ENCODE data around the gene GNA14.

- TF ChIP-seq, protein P1, sequence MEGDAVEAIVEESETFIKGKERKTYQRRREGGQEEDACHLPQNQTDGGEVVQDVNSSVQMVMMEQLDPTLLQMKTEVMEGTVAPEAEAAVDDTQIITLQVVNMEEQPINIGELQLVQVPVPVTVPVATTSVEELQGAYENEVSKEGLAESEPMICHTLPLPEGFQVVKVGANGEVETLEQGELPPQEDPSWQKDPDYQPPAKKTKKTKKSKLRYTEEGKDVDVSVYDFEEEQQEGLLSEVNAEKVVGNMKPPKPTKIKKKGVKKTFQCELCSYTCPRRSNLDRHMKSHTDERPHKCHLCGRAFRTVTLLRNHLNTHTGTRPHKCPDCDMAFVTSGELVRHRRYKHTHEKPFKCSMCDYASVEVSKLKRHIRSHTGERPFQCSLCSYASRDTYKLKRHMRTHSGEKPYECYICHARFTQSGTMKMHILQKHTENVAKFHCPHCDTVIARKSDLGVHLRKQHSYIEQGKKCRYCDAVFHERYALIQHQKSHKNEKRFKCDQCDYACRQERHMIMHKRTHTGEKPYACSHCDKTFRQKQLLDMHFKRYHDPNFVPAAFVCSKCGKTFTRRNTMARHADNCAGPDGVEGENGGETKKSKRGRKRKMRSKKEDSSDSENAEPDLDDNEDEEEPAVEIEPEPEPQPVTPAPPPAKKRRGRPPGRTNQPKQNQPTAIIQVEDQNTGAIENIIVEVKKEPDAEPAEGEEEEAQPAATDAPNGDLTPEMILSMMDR (conservative IDR thresholded peaks at IDR 0.05; ENCODE audit: low read depth in 2 of 2), result no peak
- no peak for TF ChIP-seq REST (IDR thresholded peaks at IDR 0.05; ENCODE audit: unreplicated experiment)
- TF ChIP-seq EZH2phosphoT487 (IDR thresholded peaks at IDR 0.05; ENCODE audit: unreplicated experiment), result no peak
- TF ChIP-seq EZH2 (IDR thresholded peaks at IDR 0.05; ENCODE audit: low read depth, unreplicated experiment), result no peak
- TF ChIP-seq ZNF462 (CRISPR knock-in tag; IDR thresholded peaks at IDR 0.05), result no peak
- TF ChIP-seq ZNF114 (CRISPR knock-in tag; IDR thresholded peaks at IDR 0.05), result no peak
- TF ChIP-seq ZNF331 (CRISPR knock-in tag; IDR thresholded peaks at IDR 0.05; ENCODE audit: low read depth), result no peak
- TF ChIP-seq POLR2AphosphoS5 (IDR thresholded peaks at IDR 0.05; ENCODE audit: low read depth), result no peak
These were observed 107.1 kb downstream of the GNA14 start for GRCh38 chr9:77541055-77541454.

Data from GM23338 (cell line).